SKM-1 treated with dmso at 0.1 percent for 144 hours (cell line): ENCODE results near the gene DPY19L2.
"Not testable (repeated sequence)": the region's sequence is repeated elsewhere in the genome, so short reads cannot be mapped to it uniquely, and the experiment has no call there.

Experiments used
- DNase-seq: peaks from one replicate; lab custom pipeline; 2025; ENCODE audit not compliant: unreplicated experiment; lab: John Stamatoyannopoulos, UW

DPY19L2 gene

DNA sequence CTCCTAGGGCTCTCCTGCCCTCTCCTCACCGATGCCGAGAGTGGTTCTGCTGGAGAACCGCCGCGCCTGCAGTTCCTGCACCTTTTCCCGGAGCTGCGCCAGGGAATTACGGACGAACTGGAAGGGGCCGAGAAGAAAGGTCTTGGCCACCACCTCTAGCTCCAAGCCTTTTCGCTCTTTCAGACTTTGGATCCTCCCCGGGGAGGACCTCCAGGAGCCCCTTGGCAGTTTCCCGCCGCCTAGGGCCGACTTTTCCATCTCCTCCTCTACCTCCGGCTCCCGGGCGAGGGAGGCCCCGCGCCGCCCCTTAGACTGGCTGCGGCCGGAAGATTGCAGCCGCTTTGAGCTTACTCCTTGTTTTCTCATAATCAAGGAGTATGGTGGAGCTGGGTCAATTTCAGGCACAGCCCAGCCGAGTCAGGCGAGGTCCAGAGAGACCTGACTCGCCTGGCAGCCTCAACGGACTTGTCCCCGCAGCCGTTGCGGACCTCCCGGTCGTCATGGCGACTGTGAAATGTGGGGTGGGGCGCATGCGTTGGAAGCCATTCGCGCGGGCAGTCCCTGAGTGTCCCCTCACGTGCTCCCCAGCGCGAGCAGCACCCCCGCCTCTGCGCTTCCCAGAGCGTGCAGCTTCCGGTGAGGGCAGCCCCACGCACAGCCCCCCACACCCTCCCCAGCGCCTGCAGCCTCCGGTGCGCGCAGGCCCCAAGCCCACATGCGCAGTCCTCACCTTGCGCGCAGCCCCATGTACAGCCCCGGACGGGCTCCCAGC is at the start of gene DPY19L2:
Gene DPY19L2, minus strand, starts transcription at position 466 of the 772 bp plus-strand sequence. Its CDS starts 100 bp downstream, at position 366.
- peak; percentile 13 for DNase-seq

DNA sequence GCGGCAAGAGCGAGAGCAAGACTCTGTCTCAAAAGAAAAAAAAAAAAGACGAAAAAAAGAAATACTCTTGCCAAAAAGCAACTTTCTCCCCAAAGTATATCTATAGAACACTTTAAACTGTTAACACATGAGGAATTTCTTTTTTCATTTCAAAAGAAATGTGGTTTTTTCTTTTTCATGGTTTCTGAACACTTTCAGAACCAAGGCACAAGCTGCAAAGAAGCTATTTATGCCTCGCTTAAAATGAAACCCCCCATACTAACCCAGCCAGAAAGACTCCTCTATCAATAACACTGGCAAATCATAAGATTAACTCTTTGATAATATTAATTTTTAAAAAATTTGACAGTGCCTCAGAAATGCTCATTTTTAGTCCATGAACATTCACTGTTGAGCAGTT is 48.6 kb upstream of the DPY19L2 start:
- not testable (repeated sequence) for DNase-seq

GRCh38 chr12:63715107-63715625 is 46.9 kb upstream of the DPY19L2 start:
- not testable (repeated sequence) for DNase-seq

DNA sequence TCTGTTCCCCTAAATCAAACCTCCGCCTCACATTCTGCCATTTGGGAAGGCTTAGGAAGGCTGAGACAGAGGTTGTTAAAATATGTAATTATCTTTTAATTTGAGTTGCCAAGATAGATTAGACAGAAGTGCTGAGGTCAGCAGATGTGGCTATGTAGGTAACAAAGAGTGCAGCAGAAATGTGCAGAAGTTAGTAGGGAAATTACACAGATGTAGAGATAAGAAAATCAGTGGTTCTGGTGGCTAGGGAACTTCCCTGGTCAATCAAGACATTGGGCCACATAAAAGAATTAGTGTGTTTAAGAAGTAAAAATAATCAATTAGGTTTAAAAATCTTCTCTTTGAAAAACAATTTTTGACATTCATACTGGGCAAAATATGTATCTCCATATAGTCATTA is 46.1 kb upstream of the DPY19L2 start:
- DNase-seq = not testable (repeated sequence)

DNA sequence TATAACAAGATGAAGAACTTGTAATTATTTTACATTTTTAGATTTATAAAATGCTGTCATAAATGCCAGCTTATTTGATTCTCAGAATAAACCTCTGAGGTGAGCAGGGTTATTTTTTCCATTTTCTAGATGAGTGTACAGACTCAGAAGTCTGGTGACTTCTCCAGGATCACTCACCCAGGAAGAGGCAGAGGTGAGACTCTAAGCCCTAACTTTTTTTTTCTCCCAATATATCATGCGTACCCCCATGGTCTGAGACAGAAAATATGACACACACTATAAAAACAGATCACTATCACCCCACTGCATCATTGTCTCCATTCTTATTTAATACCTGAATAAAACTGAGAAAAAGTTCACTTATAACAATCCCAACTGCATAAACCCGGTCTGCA is 45.4 kb upstream of the DPY19L2 start:
- not testable (repeated sequence) for DNase-seq

DNA sequence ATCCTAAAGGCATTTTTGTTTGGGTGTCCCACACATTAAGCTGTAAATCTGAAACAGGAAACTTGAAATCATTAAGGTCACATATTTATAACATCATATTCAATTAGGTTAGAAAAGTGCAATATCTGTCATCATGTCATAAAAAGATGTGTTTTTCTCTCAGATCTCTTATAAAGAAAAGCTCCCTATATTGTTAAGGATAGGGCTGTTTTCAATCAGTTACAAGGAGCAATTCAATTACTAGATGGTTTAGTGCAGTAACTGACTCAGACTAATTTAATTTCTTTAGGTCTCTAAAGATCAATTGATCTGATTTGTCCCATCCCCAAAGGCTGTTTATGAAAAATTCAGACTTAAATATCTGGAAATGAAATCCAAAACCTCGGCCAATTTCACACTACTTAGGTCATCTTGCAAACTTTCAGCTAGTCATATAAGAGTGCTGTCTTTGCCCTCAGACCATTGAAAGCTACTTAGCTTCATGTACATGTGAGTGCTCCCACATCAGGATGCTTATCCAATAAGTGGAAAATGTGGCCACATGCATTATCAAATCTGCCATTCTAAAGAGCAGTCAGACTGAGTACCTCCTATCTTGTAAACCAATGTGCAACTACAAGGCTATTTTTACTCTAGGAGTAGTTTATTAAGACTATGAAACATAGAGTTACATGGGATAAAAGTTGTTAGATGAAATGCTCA is 44.8 kb upstream of the DPY19L2 start:
- not testable (repeated sequence) for DNase-seq

DNA sequence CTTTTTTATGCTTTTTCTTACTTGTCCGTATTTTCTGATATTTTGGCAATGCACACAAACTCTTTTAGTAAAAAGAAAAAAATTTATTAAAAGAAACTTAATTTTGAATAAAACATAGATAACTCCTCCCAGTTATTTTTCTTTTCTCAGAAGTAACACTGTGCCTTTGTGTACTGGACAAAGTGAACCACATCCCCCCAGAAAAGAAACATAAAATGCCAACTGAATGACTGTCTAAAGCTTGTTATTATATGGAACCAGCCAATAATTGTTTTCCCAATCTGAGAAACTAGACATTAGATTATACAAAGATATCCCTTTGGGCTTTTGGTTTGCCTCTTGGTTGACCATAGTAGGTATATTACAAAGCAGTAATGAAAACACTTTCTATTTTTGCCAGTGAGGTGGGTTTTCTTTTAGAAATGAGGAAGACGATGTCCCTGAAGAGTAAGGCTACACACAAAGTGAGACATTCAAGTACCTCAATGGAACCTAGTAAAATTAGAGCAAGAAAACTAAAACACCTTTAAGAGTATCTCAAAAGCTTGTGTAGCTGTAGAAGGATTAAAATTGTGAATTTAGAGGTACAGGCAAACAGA is 44.2 kb upstream of the DPY19L2 start:
- DNase-seq = not testable (repeated sequence)

- DNase-seq = not testable (repeated sequence)
Measured at GRCh38 chr12:63711339-63711738, 43.0 kb upstream of the DPY19L2 start.

DNA sequence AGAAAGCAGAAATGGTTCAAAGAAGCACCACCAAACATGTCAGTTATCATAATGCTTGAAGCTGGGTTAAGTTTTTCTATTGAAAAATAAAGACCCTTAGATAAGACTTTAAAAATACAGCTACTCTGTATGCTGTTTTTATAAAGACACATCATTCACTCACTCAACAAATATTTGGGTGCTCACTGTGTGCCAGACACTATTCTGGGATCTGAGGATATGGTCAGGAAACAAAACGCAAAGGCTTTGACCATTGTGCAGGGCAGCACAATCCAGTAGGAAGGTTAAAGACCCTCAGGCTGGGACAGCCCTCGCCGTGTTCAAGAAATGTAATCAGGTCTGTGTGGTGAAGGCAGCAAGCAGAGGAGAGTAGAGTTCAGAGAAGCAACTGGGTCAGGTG is 38.0 kb upstream of the DPY19L2 start:
- no peak for DNase-seq

- DNase-seq = not testable (repeated sequence)
Measured at GRCh38 chr12:63699678-63700382, 31.5 kb upstream of the DPY19L2 start.

DNA sequence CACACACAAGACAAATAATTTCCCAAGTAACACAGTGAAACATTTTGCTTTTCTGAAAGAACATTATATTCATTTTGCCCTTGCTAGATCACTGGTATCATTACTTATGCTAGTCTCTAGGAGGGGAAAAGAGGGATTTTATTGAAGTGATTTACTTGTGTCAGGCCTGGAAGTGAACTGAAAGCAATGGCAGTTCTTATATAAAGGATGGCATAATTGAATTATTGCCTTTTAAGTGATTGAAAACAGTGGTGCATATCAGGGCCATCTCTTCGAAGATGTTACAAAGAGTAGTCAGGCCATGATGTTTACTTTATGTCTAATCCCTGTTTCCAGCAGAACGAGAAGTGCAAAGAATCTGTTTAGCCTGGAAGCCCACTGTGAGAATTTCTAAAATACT is 30.7 kb upstream of the DPY19L2 start:
- DNase-seq = not testable (repeated sequence)

- DNase-seq = not testable (repeated sequence)
Measured at GRCh38 chr12:63690837-63691236, 22.5 kb upstream of the DPY19L2 start.

- not testable (repeated sequence) for DNase-seq
Measured at GRCh38 chr12:63689141-63689540, 20.8 kb upstream of the DPY19L2 start.

GRCh38 chr12:63686623-63687022 is 18.3 kb upstream of the DPY19L2 start:
- not testable (repeated sequence) for DNase-seq

DNA sequence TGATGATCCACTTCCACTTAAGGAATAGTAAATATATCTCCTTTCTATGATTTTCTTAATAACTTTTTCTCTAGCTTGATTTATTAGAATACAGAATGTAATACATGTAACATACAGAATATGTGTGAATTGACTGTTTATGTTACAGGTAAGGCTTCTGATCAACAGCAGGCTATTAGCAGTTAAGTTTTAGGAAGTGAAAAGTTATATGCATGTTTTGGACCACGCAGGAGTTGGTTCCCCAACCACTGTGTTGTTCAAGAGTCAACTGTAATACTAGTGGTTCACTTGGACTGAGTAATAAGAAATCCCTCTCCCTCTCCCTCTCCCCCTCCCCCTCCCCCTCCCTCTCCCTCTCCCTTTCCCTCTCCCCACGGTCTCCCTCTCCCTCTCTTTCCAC is 17.5 kb upstream of the DPY19L2 start:
- DNase-seq = not testable (repeated sequence)

- not testable (repeated sequence) for DNase-seq
Measured at GRCh38 chr12:63682617-63683016, 14.3 kb upstream of the DPY19L2 start.

DNA sequence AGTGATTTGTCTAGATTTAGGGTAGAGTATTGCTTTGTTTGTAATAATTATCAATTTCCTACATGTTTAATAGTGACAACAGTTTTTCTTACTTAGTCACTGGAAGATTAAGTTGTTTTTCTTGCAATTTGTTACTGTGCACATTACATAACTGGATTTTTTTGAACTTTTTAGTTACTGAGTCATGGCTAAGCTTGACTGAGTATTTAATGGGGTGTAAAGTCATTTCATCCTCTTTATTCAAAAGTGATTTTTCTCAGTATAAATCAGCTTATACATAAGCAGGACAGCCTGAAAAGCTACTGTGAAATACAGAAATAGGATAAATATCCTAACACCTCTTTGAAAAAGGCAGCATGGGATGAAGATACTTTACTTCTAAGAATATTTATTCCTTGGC is 12.5 kb upstream of the DPY19L2 start:
- DNase-seq = not testable (repeated sequence)

DNA sequence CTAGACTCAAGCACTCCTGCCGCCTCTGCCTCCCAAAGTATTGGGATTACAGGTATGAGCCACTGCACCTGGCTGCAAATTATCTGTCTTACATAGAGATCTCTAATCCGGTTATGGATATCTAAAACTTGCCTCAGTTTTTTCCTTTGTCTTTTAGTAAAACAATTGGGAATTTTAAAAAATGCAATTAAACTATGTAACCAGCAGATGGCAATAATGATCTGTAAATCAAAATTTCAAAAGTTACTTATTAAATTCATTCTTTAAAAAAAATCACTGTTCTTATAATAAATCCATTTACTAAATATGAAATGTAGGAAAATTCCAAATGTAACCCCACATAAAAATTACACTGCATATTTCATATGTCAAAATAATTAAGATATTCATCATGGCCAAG is 4.3 kb upstream of the DPY19L2 start:
- DNase-seq = not testable (repeated sequence)

DNA sequence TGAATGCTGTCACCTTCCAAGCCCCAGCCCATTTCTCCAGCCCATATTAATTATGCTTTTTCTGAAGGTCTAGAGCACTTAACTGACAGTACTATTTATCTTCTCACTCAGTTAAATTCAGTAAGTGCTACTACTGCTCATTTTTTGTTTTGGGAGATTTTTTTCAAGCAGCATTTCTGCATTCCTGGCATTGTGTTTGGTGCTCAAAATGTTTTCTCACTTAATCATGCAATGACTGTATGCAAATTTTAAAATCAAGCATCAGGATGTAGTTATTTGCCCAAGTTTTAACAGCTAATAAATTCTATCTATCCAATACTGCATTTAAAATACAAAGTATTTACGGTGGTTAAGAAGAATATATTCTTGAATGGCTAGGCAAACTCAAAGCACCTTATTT is 1.6 kb upstream of the DPY19L2 start:
- not testable (repeated sequence) for DNase-seq

- not testable (repeated sequence) for DNase-seq
Measured at GRCh38 chr12:63669427-63669826, 1.1 kb upstream of the DPY19L2 start.
